ENCODE results near the gene GSC.
"Not testable (repeated sequence)": the region's sequence is repeated elsewhere in the genome, so short reads cannot be mapped to it uniquely, and the experiment has no call there.

Gene GSC

GRCh38 chr14:94746131-94746530, 23.8 kb downstream of the GSC start:
- H3K4me3 ChIP-seq (ENCODE audit: low read length), result no peak overlapping the region
- TF ChIP-seq ZNF274 (IDR thresholded peaks at IDR 0.05; ENCODE audit: low read depth, low read length), result no peak

- H3K4me3 ChIP-seq (ENCODE audit: low read length), result no peak overlapping the region
- TF ChIP-seq ZNF274 (IDR thresholded peaks at IDR 0.05; ENCODE audit: low read depth, low read length), result no peak
Observed at GRCh38 chr14:94738751-94739150, 31.2 kb downstream of the GSC start.

DNA sequence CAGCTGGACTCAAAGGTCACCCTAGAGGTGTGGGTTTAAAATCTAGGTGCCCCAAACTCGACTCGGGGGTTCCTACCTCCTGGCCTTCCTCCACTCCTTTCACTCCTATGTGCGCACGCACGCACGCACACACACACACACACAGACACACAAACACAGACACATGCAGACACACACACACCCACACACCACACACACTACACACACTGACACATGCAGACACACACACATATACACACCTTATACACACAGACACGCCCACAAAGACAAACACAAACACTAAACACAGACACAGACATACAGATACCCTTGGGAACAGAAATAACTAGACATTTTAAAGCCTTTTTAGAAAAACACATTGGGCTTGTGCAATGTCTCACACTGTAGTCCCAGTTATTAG, 31.8 kb downstream of the GSC start:
- no peak overlapping the region for H3K4me3 ChIP-seq (ENCODE audit: low read length)
- no peak for TF ChIP-seq ZNF274 (IDR thresholded peaks at IDR 0.05; ENCODE audit: low read depth, low read length)

DNA sequence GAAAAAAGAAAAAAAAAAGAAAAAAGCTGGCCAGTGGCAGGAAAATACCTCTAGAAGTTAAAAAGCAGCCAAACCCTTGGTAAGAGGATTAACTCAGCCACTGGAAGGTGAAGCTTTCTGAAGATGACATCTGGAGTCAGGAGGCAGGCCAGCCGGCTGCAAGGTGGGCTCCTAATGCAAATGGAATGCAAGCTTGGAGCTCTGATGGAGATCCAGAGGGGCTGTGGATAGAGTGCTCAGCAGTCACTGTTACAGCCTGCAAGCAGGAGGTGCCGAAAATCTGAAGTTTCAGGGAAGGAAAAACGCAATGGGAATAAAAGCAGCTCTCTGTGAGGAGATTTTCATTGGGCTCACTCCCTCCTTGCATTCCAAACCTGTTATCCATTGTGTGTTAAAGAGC, 41.0 kb downstream of the GSC start:
- no peak for TF ChIP-seq ZNF274 (IDR thresholded peaks at IDR 0.05; ENCODE audit: low read depth, low read length)
- H3K4me3 ChIP-seq (ENCODE audit: low read length), result no peak overlapping the region

DNA sequence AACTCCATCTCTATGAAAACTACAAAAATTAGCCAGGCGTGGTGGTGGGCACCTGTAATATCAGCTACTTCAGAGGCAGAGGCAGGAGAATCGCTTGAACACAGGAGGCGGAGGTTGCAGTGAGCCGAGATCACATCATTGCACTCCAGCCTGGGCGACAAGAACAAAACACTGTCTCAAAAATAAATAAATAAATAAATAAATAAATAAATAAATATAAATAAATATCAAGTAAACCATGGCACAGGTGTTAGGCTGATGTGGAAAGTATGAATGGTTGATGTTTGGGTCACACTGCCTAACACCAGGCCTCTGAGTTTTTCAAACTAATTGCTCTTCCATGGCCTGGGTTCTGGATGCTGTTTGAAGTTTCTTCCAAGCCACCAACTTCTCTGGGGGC, 41.5 kb downstream of the GSC start:
- H3K4me3 ChIP-seq (ENCODE audit: low read length), result not testable (repeated sequence)

DNA sequence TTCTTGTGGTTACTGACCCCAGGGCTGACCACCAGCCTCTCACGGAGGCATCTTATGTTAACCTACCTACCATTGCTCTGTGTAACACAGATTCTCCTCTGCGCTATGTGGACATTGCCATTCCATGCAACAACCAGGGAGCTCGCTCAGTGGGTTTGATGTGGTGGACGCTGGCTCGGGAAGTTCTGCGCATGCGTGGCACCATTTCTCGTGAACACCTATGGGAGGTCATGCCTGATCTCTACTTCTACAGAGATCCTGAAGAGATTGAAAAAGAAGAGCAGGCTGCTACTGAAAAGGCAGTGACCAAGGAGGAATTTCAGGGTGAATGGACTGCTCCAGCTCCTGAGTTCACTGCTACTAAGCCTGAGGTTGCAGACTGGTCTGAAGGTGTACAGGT, 43.3 kb downstream of the GSC start:
- not testable (repeated sequence) for H3K4me3 ChIP-seq (ENCODE audit: low read length)

GRCh38 chr14:94724993-94725392, 44.9 kb downstream of the GSC start:
- no peak for TF ChIP-seq ZNF274 (IDR thresholded peaks at IDR 0.05; ENCODE audit: low read depth, low read length)
- H3K4me3 ChIP-seq (ENCODE audit: low read length), result no peak overlapping the region

- no peak for TF ChIP-seq ZNF274 (IDR thresholded peaks at IDR 0.05; ENCODE audit: low read depth, low read length)
- no peak overlapping the region for H3K4me3 ChIP-seq (ENCODE audit: low read length)
Observed at GRCh38 chr14:94722397-94722796, 47.5 kb downstream of the GSC start.

Data from GM08714 (cell line).